K562 (cell line): Measurements from ENCODE around the gene FGF2.

Experiments
- CREB3 ChIP-seq: fragments of 450-650 bp; conservative IDR thresholded peaks from 2 replicates; pipeline ENCODE4 v1.6.1; 2016; ENCODE audit warnings: missing genetic modification characterization, low read depth, mild to moderate bottlenecking, missing compliant biosample characterization, moderate library complexity
- ZNF134 ChIP-seq: fragments of 250-450 bp; sonication (Bioruptor Pico); conservative IDR thresholded peaks from 2 replicates; pipeline ENCODE4 v1.4.0; 2020

DNA sequence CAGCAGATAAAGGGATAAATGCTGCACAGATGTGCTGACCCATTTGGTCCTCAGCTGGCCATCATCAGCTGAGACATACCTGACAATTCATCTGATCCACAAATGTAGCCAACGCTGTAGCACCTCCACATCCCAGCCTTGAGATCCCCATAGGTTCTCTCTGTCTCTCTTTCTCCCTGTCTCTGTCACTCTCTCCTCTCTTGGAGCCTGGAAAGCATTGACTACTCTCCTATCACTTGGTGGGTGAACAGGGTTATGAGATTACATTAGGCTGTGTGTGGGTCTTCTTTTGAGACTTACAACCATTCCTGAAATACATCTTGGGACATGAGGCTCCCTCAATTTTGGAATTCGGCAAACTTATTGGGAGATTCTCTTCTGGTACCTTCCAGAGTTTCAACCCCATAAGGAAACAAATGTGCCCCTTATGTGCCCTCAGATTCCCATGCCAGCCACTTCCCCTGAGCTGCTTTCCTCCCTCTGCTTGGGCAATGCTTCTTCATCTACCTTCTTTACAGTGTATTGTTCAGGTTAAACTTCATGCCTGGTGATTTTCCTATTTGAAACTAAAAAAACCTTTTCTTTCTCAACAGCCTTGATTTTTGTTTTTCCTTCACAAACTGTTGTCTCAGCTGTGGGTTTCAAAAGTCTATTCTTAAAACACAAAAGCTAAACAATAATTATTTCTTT is 29.1 kb upstream of the FGF2 start:
- TF ChIP-seq CREB3 (tag) (no peak), ZNF134 (no peak)
